OCI-LY7 (cell line): ENCODE data around the gene DEAF1.

ENCODE experiments used
- EZH2phosphoT487 ChIP-seq: fragments of 200-600 bp; sonication (generic); IDR thresholded peaks from 2 replicates; pipeline ENCODE4 v1.6.1; 2018; ENCODE audit warnings: low read depth, borderline replicate concordance, mild to moderate bottlenecking, mixed run types, antibody characterized with exemption, low read length, moderate library complexity, mixed read lengths
- TF ChIP-seq, protein P1 (sequence below): fragments of 200-600 bp; sonication (generic); conservative IDR thresholded peaks from 2 replicates; pipeline ENCODE4 v1.5.1; 2014; ENCODE audit warnings: mild to moderate bottlenecking, antibody characterized with exemption, low read length, moderate library complexity, mixed read lengths

DNA sequence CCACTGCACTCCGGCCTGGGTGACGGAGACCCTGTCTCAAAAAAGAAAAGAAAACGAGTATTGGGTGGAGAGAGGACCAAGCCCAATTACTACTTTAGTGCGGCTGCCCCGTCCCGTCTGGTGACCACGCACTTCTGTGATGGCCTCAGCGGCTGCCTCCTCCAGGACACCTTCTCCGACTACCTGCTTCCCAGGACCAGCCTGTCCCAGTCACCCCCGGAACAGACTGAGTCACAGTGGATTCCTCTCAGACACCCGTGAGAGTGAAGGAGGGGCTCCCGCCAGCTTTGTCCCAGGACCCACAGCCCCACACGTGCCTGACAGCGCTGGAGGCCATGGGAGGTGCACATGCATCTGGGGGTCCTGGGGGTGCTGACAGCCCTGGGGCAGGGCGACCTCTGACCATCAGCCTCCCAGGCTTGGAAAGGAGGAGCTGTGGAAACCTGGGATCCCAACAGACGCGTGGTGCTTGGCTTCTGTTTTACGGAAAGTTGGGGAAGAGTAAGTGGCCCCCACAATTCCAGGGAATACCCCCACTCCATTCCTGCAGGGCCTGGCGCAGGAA is 53.1 kb downstream of the DEAF1 start:
- TF ChIP-seq, protein P1, sequence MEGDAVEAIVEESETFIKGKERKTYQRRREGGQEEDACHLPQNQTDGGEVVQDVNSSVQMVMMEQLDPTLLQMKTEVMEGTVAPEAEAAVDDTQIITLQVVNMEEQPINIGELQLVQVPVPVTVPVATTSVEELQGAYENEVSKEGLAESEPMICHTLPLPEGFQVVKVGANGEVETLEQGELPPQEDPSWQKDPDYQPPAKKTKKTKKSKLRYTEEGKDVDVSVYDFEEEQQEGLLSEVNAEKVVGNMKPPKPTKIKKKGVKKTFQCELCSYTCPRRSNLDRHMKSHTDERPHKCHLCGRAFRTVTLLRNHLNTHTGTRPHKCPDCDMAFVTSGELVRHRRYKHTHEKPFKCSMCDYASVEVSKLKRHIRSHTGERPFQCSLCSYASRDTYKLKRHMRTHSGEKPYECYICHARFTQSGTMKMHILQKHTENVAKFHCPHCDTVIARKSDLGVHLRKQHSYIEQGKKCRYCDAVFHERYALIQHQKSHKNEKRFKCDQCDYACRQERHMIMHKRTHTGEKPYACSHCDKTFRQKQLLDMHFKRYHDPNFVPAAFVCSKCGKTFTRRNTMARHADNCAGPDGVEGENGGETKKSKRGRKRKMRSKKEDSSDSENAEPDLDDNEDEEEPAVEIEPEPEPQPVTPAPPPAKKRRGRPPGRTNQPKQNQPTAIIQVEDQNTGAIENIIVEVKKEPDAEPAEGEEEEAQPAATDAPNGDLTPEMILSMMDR: no peak
- no peak for TF ChIP-seq EZH2phosphoT487
